Activated CD4-positive, alpha-beta T cell treated with anti-CD3 and anti-CD28 coated beads for 48 hours (primary cell): ENCODE measurements around the gene PTAFR.

Experiments used
- DNase-seq: peaks from one replicate; pipeline ENCODE4 v3.0.0-alpha.2; 2020

PTAFR gene

DNA sequence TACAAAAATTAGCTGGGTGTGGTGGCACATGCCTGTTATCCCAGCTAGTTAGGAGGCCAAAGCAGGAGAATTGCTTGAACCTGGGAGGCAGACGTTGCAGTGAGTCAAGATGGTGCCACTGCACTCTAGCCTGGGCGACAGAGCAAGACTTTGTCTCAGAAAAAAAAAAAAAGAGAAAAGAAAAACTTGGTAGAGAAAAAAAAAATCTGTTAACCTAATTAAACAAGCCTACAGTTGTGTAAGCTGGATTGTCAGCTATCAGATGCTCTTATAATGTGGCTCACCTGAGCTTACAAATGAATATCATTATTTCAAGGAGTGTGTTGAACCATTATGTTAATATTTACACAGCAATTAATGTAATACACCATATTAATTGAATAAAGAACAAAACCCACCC is 61.6 kb downstream of the PTAFR start:
- no peak for DNase-seq

DNA sequence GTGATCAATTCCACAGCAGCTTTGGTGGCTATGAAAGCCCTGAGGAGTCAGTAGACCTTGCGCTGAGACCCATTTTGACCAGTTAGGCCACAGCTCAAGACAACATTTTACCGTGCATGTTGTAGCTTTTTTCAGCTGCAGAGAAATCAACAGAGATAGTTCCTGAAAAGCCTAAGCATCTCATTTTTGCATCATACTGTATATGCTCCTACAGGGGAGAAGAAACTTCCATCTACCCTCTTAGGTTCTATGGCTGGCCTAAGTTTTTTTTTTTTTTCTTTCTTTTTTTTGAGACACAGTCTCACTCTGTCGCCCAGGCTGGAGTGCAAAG is 63.3 kb downstream of the PTAFR start:
- DNase-seq = no peak

DNA sequence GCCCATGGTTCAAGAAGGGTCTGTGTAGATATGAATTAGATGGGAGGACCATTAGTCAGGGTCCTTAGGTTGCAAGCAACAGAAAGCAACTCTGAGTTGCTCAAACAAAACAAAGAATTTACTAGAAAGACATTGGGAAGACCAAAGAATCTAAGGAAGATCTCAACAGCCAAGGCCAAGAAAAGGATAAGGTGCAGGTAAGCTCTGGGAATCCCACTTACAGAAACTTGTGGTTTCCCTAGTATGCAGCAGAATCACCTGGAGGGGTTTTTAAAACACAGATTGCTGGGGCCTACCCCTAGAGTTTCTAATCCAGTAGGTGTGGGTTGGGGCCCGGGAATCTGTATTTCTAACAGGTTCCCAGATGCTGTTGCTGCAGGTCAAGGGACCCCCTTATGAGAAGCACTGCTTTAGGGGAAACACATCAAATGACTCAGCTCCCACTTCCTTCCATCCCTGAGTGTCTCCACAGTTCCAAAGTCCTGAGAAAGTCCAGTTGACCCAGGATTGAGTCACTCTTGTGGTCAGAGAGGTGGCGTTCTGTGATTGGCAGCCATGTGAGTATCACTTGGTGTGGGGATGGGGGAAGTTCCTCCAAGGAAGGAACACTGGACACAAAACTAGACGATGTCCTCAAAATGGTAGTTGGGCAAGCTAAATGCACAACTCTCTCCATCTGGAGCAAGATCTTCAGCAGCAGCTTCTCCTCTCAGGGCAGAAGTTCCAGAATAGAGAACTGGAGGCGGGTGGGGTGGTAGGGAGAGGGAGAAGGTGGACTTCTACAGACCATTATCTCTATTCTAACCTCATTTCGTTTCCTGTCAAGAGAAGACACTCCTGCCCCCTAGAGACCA is 63.9 kb downstream of the PTAFR start:
- no peak for DNase-seq

DNA sequence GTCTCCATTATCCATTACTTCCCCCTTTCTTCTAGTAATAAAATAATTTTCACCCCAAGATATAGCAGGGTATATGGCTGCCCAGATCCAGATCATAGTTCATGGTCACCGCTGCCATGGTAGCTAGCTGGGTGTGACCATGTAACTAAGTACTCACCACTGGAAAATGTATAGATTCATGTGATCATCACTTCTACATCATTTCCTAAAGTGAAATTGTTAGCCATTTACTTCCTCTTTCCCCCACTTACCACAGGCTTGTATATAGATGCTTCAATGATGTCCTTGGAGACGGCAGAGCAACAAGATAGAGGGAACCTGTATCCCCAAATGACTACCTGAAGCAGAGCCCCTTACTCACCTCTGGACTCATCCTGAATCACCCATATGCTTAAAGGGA is 65.3 kb downstream of the PTAFR start:
- no peak for DNase-seq

DNA sequence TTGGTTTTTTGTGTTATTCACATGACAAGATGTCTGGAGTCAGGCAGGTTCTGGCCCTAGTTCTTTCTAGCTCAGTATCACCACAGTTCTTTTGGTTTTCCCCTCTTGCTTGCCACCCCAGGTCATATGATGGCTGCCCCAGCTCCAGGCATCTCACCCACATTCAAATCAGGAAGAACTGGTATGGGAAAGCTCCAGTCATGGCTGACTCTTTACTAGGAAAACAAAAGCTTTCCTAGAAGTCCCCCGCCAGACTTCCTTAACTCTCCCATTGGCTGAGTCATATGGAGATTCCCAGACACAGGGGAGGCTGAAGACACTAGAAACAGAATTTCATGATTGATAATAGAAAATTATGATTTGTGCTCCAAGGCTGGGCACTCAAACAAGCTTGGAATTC is 65.9 kb downstream of the PTAFR start:
- no peak for DNase-seq

DNA sequence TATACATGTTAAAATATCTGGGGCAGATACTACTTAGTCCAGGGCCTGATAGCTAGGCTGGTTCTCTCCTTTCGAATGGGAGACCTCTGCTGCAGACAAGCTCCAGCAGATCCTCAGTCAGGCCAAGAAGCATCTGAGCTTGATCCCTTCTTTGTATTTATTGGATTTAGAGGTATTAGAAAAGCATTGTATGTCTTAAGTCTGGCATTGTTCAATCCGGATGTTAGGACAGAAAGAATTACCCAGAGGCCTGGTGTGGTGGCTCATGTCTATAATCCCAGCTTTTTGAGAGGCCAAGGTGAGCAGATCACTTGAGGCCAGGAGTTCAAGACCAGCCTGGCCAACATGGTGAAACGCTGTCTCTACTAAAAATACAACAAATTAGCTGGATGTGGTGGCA is 66.9 kb downstream of the PTAFR start:
- no peak for DNase-seq

DNA sequence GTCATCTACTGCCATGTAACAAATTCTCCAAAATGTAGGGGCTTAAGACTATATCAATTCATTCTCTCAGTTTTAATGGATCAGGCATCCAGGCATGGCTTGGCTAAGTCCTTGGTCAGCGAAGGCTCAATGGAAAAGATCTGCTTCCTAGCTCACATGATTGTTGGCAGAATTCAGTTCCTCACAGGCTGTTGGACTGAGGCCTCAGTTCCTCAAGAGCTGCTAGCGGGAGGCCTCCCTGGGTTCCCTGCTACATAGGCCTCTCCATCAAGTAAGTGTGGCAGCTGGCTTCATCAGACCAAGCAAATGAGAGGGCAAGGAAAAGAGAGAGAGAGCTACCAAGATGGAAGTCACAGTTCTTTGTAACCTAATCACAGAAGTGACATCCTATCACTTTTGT is 68.5 kb downstream of the PTAFR start:
- DNase-seq = no peak

DNA sequence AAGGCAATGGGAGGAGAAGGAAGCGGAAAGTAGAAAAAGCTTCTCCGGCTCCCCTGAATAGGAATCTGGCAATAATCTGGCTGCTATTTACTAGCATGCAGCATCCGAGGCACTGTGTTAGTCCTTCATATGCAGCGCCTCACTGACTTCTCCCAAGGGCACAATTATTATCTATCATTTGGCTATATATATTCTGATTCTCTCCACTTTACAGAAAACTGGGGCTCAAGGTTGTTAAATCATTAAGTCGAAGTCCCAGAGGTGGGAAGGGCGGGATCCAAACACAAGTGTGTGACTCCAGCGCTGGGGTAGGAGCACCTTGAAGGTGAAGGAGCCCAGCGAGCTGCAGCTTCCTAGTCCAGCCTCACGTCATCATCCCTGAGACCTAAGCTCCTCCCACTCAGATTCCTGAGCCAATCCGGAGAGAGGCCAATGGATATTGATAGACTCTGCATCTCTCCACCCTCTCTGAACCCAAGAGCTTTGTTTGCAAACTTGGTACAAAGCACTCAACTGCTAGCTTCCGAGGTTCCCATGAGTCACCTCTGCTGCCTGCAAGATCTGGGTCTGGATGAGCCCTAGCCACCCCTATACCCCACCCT is 71.5 kb downstream of the PTAFR start:
- DNase-seq = no peak

DNA sequence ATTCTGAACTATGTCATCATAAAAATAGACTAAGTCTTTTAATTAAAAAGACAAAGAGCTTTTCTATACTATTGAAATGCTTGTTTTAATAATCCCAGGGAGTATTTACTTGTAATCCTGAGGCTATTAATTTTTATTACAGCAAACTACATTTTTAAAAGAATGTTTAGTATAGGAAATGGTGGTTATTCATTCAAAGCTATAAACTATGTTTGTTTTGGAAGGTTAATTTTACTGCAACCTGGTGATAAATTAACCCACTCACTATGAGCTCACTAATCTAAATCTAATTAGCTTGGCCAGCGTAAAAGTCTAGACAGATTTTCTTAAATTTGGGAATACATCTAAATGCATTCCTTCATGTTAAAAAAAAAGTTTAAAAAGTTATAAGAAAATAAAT is 74.3 kb downstream of the PTAFR start:
- DNase-seq = no peak

DNA sequence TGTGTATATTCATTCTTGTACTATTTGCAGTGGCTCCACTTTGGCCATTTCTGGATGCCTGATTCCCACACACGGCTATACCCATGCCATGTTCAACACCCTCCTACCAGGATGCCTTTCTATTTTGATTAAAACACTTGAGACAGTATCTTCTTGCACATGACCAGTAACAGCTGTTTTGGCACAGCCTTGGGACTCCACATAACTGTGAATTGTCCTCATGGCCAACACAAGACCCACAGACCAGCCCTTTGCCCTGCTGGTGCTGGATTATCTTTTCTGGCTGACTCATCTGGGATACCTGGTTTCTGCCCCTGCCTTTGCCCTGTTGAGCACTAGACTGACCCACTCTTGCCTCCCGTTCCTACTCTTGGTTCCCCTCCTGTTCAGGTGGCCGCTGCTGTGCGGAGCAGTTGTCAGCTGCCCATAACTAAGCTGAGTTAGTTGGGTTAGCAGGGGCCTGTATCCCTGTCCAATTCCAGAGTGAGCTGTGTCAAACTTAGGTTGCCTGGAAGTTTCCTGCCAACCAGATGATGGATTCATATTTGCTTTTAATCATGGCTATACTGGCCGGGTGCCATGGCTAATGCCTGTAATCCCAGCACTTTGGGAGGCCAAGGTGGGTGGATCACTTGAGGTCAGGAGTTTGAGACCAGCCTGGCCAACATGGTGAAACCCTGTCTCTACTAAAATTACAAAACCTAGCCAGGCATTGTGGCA is 77.3 kb downstream of the PTAFR start:
- no peak for DNase-seq
